ENCODE data around the gene CENPS.
A peak's percentile ranks its signal among the peaks of the same experiment; 100 is the strongest.
"Not testable (repeated sequence)": the region's sequence is repeated elsewhere in the genome, so short reads cannot be mapped to it uniquely, and the experiment has no call there.

The CENPS gene

DNA sequence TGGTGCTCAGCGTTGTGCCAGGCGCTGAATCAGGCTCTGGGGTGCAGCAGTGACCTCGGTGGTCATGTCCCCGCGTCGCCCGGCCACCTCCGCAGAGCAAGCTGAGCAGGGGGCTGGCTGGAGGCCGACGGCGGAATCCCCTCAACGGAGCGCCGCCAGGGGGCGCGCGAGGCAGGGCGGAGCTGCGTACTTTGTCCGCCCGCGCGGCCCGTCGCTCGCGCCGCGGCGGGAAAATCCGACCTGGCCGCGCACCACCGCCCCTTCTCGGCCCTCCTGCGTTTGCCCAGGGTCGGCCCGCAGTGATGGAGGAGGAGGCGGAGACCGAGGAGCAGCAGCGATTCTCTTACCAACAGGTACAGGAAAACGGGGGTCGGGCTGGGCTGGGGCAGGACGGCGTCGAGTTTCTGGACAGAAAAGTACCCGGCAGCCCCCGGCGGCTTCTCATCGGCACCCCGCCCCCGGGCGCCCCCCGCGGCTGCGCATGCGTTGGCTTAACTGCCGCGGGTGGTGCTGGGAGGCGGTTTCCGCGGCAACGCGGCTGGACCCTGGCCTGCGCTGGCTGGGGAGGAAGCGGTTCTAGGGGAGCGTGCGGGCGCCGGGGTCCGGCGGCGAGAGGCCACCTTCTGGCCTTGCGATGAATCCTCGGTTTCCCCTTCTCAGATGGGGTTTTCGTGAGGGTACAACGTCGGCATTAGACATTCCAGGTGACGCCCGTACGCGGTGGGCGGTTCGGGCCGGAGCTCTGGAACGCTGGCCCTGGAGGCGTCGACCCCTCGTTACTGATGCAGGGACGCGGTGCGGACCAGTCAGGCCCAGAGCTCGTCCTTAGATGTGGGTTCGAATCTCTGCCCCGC is at the start of gene CENPS:
TSS of gene CENPS (plus strand) at position 218 of the 854 bp plus-strand sequence. CDS start at position 303, 85 bp downstream.
- peak; percentile 89 for DNase-seq (ENCODE audit: low read depth)

DNA sequence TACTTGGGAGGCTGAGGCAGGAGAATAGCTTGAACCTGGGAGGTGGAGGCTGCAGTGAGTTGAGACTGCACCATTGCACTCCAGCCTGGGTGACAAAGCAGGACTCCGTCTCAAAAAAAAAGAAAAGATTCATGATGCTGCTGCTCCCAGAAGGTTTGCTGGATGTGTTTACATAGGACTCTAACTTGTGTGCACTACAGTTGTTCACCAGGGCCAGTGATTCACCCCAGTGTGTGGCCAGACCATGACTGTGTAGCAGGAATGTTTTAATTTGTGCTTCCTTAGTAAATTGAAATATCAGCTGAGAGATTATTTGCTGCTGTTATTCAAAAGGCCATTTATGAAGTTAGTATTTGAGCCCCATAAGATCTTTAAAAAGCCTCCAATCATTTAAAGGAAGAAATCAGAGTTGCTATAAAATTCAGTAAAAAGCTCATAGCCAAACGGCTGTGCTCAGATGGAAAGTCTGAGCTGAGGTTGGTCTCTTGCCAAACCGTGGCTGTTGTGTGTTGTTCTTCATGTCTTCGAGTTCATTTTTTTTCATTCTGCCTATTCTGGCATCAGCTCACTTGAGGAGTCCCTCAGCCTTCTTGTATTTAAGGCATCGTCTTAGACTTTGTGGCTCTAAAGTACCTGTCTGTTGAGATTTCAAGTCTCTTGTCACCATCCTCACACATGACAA is 49.5 kb upstream of the CENPS start:
- DNase-seq (ENCODE audit: low read depth): peak; percentile 94

DNA sequence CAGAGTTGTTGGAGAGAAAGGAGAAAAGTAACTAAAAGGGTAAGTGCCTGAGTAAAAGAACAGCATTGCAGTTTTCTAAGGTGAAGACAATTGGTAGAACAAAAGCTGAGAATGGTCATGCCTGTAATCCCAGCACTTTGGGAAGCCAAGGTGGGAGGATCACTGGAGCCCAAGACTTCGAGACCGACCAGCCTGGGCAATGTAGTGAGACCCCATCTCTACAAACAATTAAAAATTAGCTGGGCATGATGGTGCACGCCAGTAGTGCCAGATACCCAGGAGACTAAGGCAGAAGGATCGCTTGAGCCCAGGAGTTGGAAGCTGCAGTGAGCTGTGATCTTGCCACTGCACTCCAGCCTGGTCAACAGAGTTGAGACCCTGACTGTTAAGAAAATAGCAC is 46.6 kb upstream of the CENPS start:
- DNase-seq (ENCODE audit: low read depth): no peak

DNA sequence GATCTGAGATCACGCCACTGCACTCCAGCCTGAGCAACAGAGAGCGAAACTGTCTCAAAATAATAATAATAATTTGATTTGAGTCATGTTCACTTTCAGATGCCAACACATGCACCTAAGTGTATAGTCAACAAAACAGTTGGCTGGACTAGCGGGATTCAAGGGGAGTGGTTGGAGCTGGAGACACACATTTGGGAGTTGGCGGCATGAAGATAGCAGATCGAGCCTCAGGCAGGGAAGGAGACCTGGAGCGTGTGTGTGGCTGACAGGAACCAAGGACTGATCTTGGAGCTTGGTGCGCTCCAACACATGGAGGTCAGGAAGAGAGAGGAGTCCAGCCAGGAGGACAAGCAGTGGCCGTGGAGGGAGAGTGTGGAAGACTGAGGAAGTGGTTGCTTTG is 46.0 kb upstream of the CENPS start:
- no peak for DNase-seq (ENCODE audit: low read depth)

DNA sequence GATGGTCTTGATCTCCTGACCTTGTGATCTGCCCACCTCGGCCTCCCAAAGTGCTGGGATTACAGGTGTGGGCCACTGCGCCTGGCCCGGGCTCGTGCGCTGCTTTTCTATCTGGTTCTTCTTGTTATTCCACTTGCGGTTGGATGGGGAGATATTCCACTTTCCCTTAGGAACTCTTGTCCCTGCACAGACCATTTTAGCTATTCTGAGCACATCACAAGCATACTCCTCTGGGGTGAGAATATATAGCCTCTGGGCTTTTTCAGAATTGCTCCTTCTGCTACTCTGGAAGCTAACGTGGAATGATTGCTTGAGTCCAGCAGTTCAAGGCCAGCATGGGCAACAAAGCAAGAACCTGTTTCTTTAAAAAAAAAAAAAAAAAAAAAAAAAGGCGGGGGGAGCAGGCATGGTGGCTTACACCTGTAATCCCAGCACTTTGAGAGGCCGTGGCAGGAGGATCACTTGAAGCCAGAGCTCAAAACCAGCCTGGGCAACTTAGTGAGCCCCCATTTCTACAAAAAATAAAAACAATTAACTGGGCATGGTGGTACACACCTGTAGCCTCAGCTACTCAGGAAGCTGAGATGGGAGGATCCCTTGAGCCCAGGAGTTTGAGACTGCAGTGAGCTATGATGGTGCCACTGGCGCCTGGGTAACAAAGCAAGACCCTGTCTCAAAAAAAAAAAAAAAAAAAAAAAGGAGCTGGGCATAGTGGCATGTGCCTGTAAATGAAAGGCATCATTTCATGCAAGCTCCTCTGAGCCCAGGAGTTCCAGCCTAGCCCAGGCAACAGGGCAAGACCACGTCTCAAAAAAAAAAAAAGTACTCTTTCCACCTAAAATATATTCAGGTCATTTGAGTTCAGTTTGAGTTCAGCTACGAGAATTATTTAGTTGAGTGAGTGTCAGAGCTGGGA is 43.2 kb upstream of the CENPS start:
- no peak for DNase-seq (ENCODE audit: low read depth)

DNA sequence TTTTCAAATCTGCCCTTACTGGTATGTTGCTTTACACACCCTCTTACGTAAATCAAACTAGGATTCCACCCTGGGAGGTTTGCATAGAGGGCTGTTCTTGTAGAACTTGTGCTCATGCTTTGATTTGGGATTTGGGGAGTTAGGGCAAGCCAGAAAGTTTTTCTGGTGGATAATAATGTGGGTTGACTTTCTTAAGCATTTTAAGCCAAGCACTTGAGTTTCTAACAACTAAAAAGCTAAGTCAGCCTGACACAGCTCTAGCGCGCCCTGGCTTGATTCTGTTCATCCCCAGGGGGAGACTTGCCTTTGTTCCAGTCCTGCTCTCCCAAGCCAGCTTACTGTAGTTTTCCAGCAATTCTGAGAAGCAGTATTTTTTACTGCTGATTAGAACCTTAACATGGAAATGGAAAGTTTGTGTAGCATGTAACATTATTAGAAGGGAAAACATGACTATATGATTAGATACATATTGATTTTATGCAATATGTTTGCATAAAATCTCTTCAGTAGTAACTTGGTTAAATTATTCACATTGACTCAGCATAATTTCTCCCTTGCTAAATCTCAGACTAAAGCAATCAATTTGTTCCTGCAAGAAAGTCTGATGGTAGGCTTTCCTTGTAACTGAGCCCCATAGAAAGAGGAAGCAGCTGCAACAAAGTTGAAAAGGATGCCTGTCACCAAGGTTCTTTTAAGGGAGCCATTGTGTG is 42.4 kb upstream of the CENPS start:
- peak; percentile 70 for DNase-seq (ENCODE audit: low read depth)

DNA sequence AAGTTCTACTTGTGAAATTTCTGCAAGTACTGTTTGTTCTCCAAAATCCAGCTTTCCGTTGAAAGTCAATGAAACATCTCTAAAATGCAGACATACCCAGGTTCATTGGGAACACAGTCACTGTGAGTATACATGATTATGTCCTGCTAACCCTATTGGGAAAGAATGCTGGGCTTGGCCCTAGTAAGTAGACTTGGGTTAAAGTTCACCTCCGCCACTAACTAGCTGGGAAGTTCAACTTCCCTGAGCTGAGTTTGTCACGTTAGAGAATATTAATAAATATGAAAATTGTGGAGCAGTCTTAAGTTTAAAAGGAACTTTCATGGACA is 41.9 kb upstream of the CENPS start:
- DNase-seq (ENCODE audit: low read depth): no peak

DNA sequence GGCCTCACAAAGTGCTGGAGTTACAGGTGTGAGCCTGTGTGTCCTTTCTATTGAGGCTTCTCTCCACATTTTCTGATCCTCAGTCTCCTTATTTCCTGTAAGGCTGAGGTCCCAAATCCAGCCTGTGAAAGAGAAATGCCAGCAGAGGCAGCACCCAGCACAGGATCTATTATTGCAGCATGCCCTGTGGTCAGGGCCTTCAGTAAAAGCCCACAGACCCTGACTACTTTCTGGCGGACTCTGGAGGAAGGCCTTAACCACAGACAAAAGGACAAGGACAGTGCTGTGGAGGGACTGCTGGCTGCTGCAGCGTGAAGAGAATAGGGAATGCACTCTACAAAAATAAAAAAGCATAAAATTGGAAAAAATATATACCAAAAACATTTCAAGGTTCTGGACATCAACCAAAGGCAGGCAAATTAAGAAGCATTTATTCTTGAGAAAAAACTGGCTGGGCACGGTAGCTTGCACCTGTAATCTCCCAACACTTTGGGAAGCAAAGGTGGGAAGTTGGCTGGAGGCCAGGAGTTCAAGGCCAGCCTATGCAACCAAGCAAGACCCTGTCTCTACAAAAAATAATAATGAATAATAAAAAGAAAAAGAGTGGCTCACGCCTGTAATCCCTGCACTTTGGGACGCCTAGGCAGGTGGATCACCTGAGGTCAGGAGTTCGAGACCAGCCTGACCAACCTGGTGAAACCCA is 40.8 kb upstream of the CENPS start:
- DNase-seq (ENCODE audit: low read depth): no peak

DNA sequence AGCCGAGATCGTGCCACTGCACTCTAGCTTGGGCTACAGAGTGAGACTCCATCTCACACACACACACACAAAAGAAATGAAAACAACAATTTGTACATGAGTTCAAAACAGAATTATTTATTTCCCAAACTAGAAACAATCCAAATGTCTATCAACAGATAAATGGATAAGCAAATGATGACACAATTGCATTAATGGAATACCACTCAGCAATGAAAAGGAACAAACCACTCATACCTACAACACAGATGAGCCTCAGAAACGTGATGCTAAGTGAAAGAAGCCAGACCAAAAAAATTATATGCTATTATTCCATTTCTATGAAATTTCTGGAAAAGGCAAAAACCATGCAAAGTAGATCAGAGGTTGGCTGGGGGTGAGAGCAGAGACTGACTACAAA is 33.4 kb upstream of the CENPS start:
- no peak for DNase-seq (ENCODE audit: low read depth)

DNA sequence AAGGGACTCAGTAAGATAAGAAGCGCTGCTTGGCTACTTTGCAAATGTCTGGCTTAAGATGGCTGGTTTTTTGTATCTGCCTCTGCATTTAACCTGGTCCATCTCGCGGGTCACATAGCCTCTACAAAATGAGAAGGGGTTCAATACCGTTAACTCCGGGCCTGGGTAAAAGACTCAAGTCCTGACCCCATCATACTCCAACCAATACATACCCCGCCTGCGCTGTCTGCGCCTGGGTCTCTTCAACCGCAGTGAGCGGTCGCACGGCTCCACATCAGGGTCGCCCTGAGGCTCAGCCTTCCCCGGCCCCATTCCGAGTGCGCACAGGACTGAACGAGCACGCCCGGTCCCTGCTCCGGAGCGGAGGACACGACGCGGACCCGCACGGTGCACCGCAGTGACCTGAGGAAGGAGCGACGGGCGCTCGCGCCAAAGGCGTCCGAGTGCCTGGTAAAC is 31.9 kb upstream of the CENPS start:
- DNase-seq (ENCODE audit: low read depth): no peak

DNA sequence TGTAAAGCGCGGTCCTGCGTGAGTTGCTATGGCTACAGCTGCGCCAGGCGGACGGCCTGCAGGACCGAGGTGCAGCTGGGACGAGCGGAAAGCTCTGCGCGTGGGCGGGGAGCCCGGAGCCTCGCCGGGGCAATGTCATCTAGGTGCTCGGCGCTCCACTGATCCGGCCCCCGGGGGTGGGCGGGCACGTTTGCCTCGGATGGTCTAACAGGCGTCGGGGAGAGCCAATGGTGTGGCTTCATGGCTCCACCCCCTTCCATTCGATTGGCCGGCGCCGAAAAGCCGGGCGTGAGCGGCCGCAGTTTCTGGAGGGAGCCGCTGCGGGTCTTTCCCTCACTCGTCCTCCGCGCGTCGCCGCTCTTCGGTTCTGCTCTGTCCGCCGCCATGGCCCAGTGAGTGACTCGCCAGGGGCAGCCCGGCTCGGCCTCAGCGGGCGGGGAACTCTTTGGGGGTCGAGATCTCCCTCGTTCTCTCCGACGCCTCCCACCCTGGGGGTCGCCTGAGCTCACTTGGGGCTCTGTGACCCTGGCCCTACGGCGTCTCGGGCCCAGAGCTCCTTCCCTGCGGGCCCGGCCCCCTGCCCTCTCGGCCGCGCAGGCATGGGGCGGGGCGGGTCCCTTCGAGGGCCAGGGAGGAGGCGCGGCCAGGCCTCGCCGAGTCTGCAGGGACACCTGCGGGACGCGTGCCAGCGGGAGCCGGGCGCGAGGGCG is 31.3 kb upstream of the CENPS start, which contains the start of gene PGD:
TSS of gene PGD (plus strand) at position 331 of the 710 bp plus-strand sequence. CDS start at position 385, 54 bp downstream.
- peak; percentile 98 for DNase-seq (ENCODE audit: low read depth)

DNA sequence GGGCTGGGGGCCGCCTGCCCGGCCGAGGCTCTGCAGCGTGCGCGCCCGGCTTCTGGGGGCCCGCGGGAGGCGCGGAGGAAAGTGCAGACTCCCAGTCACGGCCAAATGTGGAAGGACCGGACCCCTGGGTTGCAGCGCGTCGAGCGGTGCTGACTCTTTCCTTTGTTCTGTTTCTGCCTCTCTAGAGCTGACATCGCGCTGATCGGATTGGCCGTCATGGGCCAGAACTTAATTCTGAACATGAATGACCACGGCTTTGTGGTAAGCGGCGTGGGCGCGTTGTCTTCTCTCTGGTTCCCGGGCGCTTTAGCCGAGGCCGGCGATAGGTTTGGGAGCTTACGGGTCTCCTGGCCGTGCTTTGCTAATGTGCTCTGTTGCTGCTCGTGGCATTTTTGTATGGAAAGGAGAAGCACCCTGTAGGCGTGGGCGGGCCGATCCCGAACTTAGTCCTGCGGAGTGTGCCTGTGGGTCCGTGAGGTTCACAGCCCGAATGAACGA is 30.7 kb upstream of the CENPS start:
- peak; percentile 54 for DNase-seq (ENCODE audit: low read depth)

DNA sequence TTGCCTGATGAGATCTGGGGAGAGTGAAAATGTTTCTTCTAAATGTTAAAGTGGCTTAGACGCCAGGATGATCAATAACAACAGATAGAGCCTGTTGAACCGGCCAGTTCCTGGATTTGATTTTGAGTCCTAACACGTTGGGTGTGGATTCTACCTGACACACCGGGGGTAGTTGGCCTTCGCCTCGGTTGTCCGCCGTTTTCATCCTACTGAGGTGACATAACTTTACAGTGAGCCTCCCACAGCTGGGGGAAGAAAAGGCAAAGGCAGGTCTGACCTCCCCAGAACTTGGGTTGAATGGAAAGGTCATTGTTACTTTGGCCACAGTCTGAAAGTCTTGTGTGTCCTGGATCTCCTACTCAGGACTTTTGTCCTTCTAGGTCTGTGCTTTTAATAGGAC is 30.2 kb upstream of the CENPS start:
- no peak for DNase-seq (ENCODE audit: low read depth)

DNA sequence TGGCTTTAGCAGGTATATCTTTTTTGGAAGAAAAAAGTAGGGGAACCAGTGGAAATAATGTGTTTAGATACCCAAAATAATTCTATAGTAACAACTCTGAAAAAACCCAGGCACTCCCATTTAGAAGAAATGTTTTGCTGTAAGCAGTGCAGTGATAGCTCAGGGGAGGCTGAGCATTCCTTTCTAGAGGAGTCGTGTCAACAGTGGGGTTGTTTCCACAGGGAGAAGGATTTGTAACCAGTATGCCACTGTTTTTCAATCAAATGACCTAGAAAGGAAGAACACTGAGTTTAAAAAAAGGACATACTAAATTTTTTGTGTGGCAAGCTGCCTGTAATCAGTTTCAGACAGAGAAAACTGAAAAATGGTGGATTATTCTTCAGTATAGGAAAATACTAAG is 29.0 kb upstream of the CENPS start:
- peak; percentile 76 for DNase-seq (ENCODE audit: low read depth)

DNA sequence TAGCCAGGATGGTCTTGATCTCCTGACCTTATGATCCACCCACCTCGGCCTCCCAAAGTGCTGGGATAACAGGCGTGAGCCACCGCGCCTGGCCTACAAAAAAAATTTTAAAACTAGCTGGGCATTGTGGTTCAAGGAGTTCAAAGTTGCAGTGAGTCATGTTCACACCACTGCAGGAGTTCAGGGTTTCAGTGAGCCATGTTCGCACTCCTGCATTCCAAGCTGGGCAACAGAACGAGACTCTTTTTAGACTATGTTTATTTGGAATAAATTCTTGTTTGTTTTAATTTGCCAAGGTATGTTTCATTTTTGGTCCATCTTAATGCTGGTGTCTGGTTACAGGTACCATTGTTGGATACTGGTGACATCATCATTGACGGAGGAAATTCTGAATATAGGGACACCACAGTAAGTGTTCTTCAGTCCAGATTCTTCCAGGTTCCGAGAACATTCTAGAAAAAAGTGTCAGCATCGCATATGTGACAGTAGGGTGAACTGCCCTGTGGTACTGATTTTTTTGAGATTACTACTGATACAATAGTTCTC is 27.4 kb upstream of the CENPS start:
- DNase-seq (ENCODE audit: low read depth): peak; percentile 63

DNA sequence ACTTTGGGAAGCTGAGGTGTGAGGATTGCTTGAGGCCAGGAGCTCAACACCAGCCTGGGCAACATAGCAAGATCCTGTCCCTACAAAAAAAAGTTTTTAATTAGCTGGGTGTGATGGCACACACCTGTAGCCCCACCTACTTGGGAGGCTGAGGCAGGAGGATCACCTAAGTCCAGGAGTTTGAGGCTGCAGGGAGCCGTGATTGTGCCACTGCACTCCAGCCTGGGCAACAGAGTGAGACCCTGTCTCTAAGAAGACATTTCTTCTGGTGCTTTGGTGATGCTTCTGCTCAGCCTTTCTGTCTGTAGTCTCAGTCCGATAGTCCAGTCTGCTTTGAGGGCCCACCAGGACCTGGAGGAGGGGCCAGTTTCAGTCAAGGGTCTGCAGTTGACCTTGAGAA is 23.0 kb upstream of the CENPS start:
- DNase-seq (ENCODE audit: low read depth): no peak

DNA sequence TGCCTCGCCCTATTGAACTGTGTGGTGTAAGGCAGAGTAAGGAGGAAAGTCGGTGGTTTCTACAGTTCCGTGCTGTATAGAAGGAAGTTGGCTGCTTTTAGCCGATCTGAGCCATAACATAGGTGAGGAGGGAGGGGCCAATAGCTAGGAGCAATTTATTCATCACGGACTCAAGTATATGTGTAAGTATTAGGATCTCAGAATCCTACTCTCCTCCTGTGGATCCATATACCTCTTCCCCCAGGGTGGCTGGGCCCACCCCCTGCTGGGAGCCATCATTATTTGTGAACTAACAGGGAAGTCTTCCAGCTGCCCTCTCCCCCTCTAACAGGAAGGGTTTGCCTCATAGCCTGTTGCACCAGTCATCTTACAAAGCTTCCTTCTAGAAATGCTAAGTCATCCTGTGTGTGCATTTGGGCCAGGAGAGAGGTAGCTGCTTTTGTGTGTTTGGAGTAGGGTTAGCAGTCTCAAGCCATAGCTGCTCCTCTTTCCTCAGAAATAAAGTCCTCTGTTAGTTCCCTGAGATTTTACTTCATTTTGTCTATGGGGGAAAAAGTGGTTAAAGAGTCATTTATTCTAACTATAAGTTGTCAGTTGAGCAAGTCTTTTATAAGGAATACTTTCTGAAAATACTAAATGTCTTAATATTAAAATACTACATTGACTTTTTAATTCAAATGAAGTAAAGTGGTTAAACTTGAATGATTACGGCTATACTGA is 14.9 kb upstream of the CENPS start:
- peak; percentile 86 for DNase-seq (ENCODE audit: low read depth)

DNA sequence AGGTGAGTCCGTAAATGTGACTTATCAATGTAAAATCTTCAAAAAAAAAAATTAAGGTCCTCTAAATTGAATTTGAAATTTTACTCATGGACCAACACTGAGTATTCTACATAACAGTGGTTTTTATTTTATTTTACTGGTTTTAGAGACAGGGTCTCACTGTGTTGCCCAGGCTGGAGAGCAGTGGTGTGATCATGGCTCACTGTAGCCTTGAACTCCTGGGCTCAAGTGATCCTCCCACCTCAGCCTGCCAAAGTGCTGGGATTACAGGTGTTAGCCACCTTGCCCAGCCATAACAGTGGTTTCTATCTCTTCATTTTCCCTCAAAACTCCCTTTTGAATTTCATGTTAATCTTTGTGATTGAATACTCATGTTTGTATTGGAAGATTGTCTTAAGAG is 14.3 kb upstream of the CENPS start:
- not testable (repeated sequence) for DNase-seq (ENCODE audit: low read depth)

DNA sequence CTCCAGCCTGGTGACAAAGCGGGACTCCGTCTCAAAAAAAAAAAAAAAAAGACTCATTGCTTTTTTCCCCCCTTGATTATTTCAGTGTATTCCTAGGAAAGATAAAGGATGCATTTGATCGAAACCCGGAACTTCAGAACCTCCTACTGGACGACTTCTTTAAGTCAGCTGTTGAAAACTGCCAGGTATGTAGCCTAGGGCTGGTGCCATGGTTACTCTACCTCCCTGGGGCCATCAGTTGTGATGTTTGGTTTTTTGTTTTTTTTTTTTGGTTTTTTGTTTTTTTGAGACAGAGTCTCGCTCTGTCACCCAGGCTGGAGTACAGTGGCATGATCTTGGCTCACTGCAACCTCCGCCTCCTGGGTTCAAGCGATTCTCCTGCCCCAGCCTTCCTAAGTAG is 11.5 kb upstream of the CENPS start:
- not testable (repeated sequence) for DNase-seq (ENCODE audit: low read depth)

Data from EH (cell line).